Loucy (cell line): Measurements from ENCODE around the gene FSTL3.

Source experiments
- H2AFZ ChIP-seq: fragments of 200-600 bp; sonication (generic); 2 replicates; pipeline ENCODE4 v1.6.0; 2016; ENCODE audit warnings: antibody characterized with exemption, mild to moderate bottlenecking, low read length, moderate library complexity
- H3F3A ChIP-seq: fragments of 200-600 bp; 2 replicates; pipeline ENCODE4 v1.6.0; 2016; ENCODE audit warnings: antibody characterized with exemption, low read depth, mild to moderate bottlenecking
- H3K27me3 ChIP-seq: fragments of 200-600 bp; sonication (generic); 2 replicates; pipeline ENCODE4 v1.6.1; 2014; ENCODE audit warnings: low read length, mild to moderate bottlenecking; ENCODE audit not compliant: insufficient read depth, poor library complexity, severe bottlenecking
- H3K36me3 ChIP-seq: fragments of 200-600 bp; sonication (generic); 2 replicates; pipeline ENCODE4 v1.6.1; 2016; ENCODE audit warnings: low read length; ENCODE audit not compliant: insufficient read depth
- H3K4me1 ChIP-seq: fragments of 200-600 bp; sonication (generic); 2 replicates; pipeline ENCODE4 v1.5.1; 2014; ENCODE audit warnings: low read length, mild to moderate bottlenecking; ENCODE audit not compliant: insufficient read depth, poor library complexity, severe bottlenecking
- H3K4me2 ChIP-seq: fragments of 200-600 bp; sonication (generic); 2 replicates; pipeline ENCODE4 v1.6.0; 2014; ENCODE audit warnings: antibody characterized with exemption, low read length, low read depth, mild to moderate bottlenecking; ENCODE audit not compliant: poor library complexity, severe bottlenecking
- H3K4me3 ChIP-seq: fragments of 200-600 bp; sonication (generic); 2 replicates; pipeline ENCODE4 v1.5.1; 2014; ENCODE audit warnings: low read length, mild to moderate bottlenecking, mixed read lengths; ENCODE audit not compliant: poor library complexity, severe bottlenecking
- H3K79me2 ChIP-seq: fragments of 200-600 bp; sonication (generic); 2 replicates; pipeline ENCODE4 v1.6.1; 2014; ENCODE audit warnings: low read length; ENCODE audit not compliant: insufficient read depth
- H3K9ac ChIP-seq: fragments of 200-600 bp; sonication (generic); 2 replicates; pipeline ENCODE4 v1.6.0; 2014; ENCODE audit warnings: mild to moderate bottlenecking, low read depth, low read length, moderate library complexity; ENCODE audit not compliant: poor library complexity, severe bottlenecking
- H3K9me2 ChIP-seq: fragments of 200-600 bp; sonication (generic); replicated peaks from 2 replicates; pipeline ENCODE4 v1.6.1; 2016; ENCODE audit warnings: low read depth, low read length, mixed read lengths
- H3K9me3 ChIP-seq: fragments of 200-600 bp; sonication (generic); 2 replicates; pipeline ENCODE4 v1.6.1; 2014; ENCODE audit warnings: mild to moderate bottlenecking, antibody characterized with exemption, low read length, low read depth; ENCODE audit not compliant: insufficient read depth
- H4K20me1 ChIP-seq: fragments of 200-600 bp; sonication (generic); 2 replicates; pipeline ENCODE4 v1.6.0; 2014; ENCODE audit warnings: antibody characterized with exemption, low read length, mild to moderate bottlenecking; ENCODE audit not compliant: insufficient read depth, poor library complexity, severe bottlenecking
- EZH2phosphoT487 ChIP-seq: fragments of 200-600 bp; IDR thresholded peaks from 2 replicates; pipeline ENCODE4 v1.6.1; 2018; ENCODE audit warnings: antibody characterized with exemption, mild to moderate bottlenecking, moderate library complexity, borderline replicate concordance
- TF ChIP-seq, protein P1 (sequence below): fragments of 200-600 bp; sonication (generic); conservative IDR thresholded peaks from 2 replicates; pipeline ENCODE4 v1.5.1; 2014; ENCODE audit warnings: mild to moderate bottlenecking, antibody characterized with exemption, low read length

The FSTL3 gene

DNA sequence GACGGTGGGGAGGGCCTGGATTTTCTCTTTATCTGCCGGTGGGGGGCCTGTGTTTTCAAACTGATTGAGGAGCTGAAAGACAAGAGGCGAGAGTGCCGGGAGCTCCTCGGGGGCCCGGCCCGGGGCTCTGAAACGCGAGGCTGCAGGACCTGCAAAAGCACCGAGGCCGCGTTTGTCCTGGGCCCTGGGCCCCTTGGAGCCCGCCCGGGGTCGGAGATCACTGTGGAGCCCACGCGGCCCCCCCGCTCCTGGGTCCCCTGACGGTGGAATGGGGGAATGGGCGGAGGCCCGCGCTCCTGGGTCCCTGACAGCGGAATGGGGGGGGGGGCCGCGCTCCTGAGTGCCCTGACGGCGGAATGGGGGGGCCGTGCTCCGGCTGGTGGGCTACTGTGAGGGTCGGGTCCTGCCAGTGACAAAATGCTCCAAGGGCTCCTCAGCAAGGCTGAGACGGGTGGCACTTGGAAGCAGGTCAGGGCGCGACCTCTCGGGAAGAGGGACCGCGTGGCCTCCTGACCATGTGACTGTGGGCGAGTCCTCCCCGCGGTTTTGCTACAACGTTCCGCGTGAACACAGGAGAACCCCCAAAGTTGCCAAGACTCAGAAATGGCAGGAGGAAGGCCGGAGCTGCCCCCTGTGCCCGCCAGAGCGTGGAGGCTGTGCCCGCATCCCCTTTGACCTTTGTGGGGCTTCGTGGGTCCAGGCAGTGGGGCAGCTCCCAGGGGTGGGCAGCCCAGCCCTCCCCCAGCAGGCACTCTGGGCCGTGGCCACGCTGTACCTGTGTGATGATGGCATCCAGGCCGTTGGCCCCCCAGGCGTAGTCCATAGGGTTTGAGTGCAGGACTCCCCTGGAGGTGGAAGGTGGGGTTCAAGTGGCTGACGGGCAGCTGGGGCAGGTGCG lies 27.0 kb upstream of the FSTL3 start:
- H3K9me3 ChIP-seq = no peaks in the 10 kb centered on the region
- H3K79me2 ChIP-seq = peaks cover 25% of the 10 kb centered on the region
- no peaks in the 10 kb centered on the region for H3K9me2 ChIP-seq
- no peaks in the 10 kb centered on the region for H3K4me1 ChIP-seq
- peaks cover 72% of the 10 kb centered on the region; the same call in 1 of the 2 replicates for H3K36me3 ChIP-seq
- no peak overlapping the region for H2AFZ ChIP-seq
- peaks cover 32% of the 10 kb centered on the region for H4K20me1 ChIP-seq
- H3F3A ChIP-seq = no peaks in the 10 kb centered on the region
- no peaks in the 10 kb centered on the region for H3K27me3 ChIP-seq
- H3K4me3 ChIP-seq = no peak overlapping the region
- no peak overlapping the region for H3K9ac ChIP-seq
- no peak for TF ChIP-seq EZH2phosphoT487
- TF ChIP-seq, protein P1, sequence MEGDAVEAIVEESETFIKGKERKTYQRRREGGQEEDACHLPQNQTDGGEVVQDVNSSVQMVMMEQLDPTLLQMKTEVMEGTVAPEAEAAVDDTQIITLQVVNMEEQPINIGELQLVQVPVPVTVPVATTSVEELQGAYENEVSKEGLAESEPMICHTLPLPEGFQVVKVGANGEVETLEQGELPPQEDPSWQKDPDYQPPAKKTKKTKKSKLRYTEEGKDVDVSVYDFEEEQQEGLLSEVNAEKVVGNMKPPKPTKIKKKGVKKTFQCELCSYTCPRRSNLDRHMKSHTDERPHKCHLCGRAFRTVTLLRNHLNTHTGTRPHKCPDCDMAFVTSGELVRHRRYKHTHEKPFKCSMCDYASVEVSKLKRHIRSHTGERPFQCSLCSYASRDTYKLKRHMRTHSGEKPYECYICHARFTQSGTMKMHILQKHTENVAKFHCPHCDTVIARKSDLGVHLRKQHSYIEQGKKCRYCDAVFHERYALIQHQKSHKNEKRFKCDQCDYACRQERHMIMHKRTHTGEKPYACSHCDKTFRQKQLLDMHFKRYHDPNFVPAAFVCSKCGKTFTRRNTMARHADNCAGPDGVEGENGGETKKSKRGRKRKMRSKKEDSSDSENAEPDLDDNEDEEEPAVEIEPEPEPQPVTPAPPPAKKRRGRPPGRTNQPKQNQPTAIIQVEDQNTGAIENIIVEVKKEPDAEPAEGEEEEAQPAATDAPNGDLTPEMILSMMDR = no peak
- H3K4me2 ChIP-seq = no peak overlapping the region

DNA sequence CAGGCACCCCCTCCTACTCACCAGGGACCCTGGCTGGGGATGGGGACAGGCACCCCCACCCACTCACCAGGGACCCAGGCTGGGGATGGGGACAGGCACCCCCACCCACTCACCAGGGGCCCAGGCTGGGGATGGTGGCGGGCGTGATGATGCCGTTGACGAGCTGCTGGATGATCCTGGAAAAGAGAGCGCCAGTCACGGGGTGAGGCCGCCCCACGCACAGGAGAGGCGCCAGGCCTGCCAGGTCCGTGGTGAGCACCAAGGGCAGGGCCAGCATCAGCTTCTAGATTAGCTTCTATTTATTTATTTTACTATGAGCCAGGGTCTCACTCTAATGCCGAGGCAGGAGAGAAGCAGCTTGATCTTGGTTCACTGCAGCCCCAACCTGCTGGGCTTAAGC lies 26.1 kb upstream of the FSTL3 start:
- Histone ChIP-seq H3K9me2 (no peaks in the 10 kb centered on the region), H3K36me3 (peaks cover 72% of the 10 kb centered on the region; the same call in 1 of the 2 replicates), H3F3A (no peaks in the 10 kb centered on the region), H3K27me3 (no peaks in the 10 kb centered on the region), H3K9ac (no peak overlapping the region), H3K4me3 (no peak overlapping the region), H3K9me3 (no peaks in the 10 kb centered on the region), H2AFZ (no peak overlapping the region), H3K4me1 (no peaks in the 10 kb centered on the region), H3K4me2 (no peak overlapping the region), H4K20me1 (peaks cover 39% of the 10 kb centered on the region), H3K79me2 (peaks cover 34% of the 10 kb centered on the region)
- TF ChIP-seq, protein P1 = no peak
- no peak for TF ChIP-seq EZH2phosphoT487

DNA sequence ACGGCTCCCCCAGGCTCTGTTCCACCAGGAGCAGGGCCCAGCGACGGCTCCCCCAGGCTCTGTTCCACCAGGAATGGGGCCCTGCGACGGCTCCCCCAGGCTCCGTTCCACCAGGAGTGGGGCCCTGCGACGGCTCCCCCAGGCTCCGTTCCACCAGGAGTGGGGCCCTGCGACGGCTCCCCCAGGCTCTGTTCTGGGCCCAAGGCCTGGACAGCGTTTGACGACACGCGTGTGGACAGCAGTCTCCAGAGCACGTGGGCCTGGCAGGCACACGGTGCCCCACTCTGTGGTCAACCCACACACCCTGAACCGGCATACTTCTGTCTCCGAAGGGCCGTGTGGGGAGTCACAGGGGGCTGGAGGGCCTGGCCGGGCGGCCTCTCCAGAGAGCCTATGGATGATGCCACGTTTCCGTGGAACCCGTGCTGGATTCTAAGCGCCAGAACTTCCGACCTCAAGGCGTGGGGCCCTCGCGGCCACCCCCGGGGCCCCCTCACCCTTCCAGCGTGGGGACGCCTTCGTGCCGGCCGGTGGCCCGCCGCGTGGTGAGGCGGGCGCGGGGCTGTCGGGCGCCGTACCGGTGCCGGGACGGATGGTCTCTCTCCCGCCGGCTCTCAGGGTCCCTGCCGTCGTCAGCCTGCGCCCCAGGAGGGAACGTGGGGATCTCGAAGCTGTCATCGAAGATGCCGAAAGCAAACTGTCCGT lies 24.9 kb upstream of the FSTL3 start:
- Histone ChIP-seq H3K27me3 (no peaks in the 10 kb centered on the region), H3K79me2 (peaks cover 46% of the 10 kb centered on the region), H3K4me2 (no peak overlapping the region), H3K4me1 (no peaks in the 10 kb centered on the region), H3K4me3 (no peak overlapping the region), H2AFZ (no peak overlapping the region), H3K9me3 (no peaks in the 10 kb centered on the region), H3K36me3 (peaks cover 65% of the 10 kb centered on the region; the same call in 1 of the 2 replicates), H3K9me2 (no peaks in the 10 kb centered on the region), H3K9ac (no peak overlapping the region), H4K20me1 (peaks cover 49% of the 10 kb centered on the region), H3F3A (no peaks in the 10 kb centered on the region)
- no peak for TF ChIP-seq EZH2phosphoT487
- TF ChIP-seq, protein P1 = no peak
